ENCODE measurements around the gene SLAMF6. TPM values are rescaled to one million over a fixed set of nuclear protein-coding genes. Genes with fewer than 3 reads are reported as not detected.
"Not testable (repeated sequence)": the region's sequence is repeated elsewhere in the genome, so short reads cannot be mapped to it uniquely, and the experiment has no call there.

The SLAMF6 gene
- total and polyA plus RNA-seq, 2 donors from 2014 or later, result 5.5 TPM; not detected in 1

DNA sequence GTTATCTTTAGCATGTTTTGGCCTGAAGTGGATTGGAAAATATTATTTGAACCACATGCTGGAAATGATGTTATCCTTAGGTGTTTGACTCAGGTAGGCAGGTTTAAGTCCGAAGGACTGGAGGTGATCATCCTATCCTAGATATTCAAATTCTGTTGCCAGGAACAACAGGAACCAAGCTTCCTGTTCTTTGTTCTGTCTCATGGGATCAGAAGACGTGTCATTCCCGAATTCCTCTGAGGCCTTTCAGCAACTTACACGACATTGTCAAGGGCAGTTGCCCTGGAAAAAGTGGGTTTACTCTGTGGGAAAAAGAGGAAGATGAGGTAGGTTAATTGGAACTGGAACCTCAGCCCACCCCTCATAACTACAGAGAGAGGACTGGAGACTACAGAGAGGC lies 36.6 kb downstream of the SLAMF6 start:
- Histone ChIP-seq H3K9me3 (ENCODE audit: control insufficient read depth in 2 of 3, insufficient read depth in 1 of 3, low read length in 3 of 3) (no peaks in the 10 kb centered on the region), H3K4me1 (ENCODE audit: control insufficient read depth in 2 of 3, insufficient read depth in 2 of 3, low read depth in 1 of 3, low read length in 3 of 3) (no peaks in the 10 kb centered on the region), H3K27ac (ENCODE audit: low read depth in 2 of 2, low read length in 2 of 2) (no peak overlapping the region), H3K9ac (ENCODE audit: low read length in 3 of 3) (no peak overlapping the region), H3K4me3 (ENCODE audit: low read length in 3 of 3) (no peak overlapping the region), H3K36me3 (ENCODE audit: control insufficient read depth in 2 of 3, insufficient read depth in 3 of 3, low read length in 3 of 3) (no peaks in the 10 kb centered on the region), H3K27me3 (ENCODE audit: control insufficient read depth, insufficient read depth, low read length) (no peaks in the 10 kb centered on the region)
- FAIRE-seq, result no peak
- intact Hi-C loops (cut with DNase I), result no loop called here
- no peak for DNase-seq
- TF ChIP-seq CTCF (IDR thresholded peaks at IDR 0.05; ENCODE audit: borderline replicate concordance, extremely low read depth, insufficient read depth), result no peak

- Histone ChIP-seq H3K27ac (ENCODE audit: low read depth in 2 of 2, low read length in 2 of 2) (no peak overlapping the region), H3K27me3 (ENCODE audit: control insufficient read depth, insufficient read depth, low read length) (no peaks in the 10 kb centered on the region), H3K4me3 (ENCODE audit: low read length in 3 of 3) (no peak overlapping the region), H3K9me3 (ENCODE audit: control insufficient read depth in 2 of 3, insufficient read depth in 1 of 3, low read length in 3 of 3) (no peaks in the 10 kb centered on the region), H3K4me1 (ENCODE audit: control insufficient read depth in 2 of 3, insufficient read depth in 2 of 3, low read depth in 1 of 3, low read length in 3 of 3) (no peaks in the 10 kb centered on the region), H3K36me3 (ENCODE audit: control insufficient read depth in 2 of 3, insufficient read depth in 3 of 3, low read length in 3 of 3) (no peaks in the 10 kb centered on the region), H3K9ac (ENCODE audit: low read length in 3 of 3) (no peak overlapping the region)
- FAIRE-seq (no peak), DNase-seq (no peak)
- intact Hi-C loops (cut with DNase I), result no loop called here
- TF ChIP-seq CTCF (IDR thresholded peaks at IDR 0.05; ENCODE audit: borderline replicate concordance, extremely low read depth, insufficient read depth), result no peak
Measured at GRCh38 chr1:160483505-160484185, 39.4 kb downstream of the SLAMF6 start.

- intact Hi-C loops (cut with DNase I), result no loop called here
- H3K9me3 ChIP-seq (ENCODE audit: control insufficient read depth in 2 of 3, insufficient read depth in 1 of 3, low read length in 3 of 3), result no peaks in the 10 kb centered on the region
- no peak for TF ChIP-seq CTCF (IDR thresholded peaks at IDR 0.05; ENCODE audit: borderline replicate concordance, extremely low read depth, insufficient read depth)
- no peaks in the 10 kb centered on the region for H3K4me1 ChIP-seq (ENCODE audit: control insufficient read depth in 2 of 3, insufficient read depth in 2 of 3, low read depth in 1 of 3, low read length in 3 of 3)
- H3K27ac ChIP-seq (ENCODE audit: low read depth in 2 of 2, low read length in 2 of 2), result no peak overlapping the region
- no peaks in the 10 kb centered on the region for H3K27me3 ChIP-seq (ENCODE audit: control insufficient read depth, insufficient read depth, low read length)
- H3K36me3 ChIP-seq (ENCODE audit: control insufficient read depth in 2 of 3, insufficient read depth in 3 of 3, low read length in 3 of 3), result no peaks in the 10 kb centered on the region
- H3K9ac ChIP-seq (ENCODE audit: low read length in 3 of 3), result no peak overlapping the region
- FAIRE-seq (no peak), DNase-seq (no peak)
- no peak overlapping the region for H3K4me3 ChIP-seq (ENCODE audit: low read length in 3 of 3)
Measured at GRCh38 chr1:160481979-160482596, 41.0 kb downstream of the SLAMF6 start.

- intact Hi-C loops (cut with DNase I); H3K27ac ChIP-seq (ENCODE audit: low read depth in 2 of 2, low read length in 2 of 2); DNase-seq; H3K9me3 ChIP-seq (ENCODE audit: control insufficient read depth in 2 of 3, insufficient read depth in 1 of 3, low read length in 3 of 3); H3K9ac ChIP-seq (ENCODE audit: low read length in 3 of 3); H3K4me3 ChIP-seq (ENCODE audit: low read length in 3 of 3); H3K36me3 ChIP-seq (ENCODE audit: control insufficient read depth in 2 of 3, insufficient read depth in 3 of 3, low read length in 3 of 3); H3K27me3 ChIP-seq (ENCODE audit: control insufficient read depth, insufficient read depth, low read length); H3K4me1 ChIP-seq (ENCODE audit: control insufficient read depth in 2 of 3, insufficient read depth in 2 of 3, low read depth in 1 of 3, low read length in 3 of 3); FAIRE-seq: not testable (repeated sequence)
Measured at GRCh38 chr1:160480781-160481180, 42.3 kb downstream of the SLAMF6 start.

- H3K4me1 ChIP-seq (ENCODE audit: control insufficient read depth in 2 of 3, insufficient read depth in 2 of 3, low read depth in 1 of 3, low read length in 3 of 3); FAIRE-seq; H3K36me3 ChIP-seq (ENCODE audit: control insufficient read depth in 2 of 3, insufficient read depth in 3 of 3, low read length in 3 of 3); H3K27me3 ChIP-seq (ENCODE audit: control insufficient read depth, insufficient read depth, low read length); H3K4me3 ChIP-seq (ENCODE audit: low read length in 3 of 3); H3K27ac ChIP-seq (ENCODE audit: low read depth in 2 of 2, low read length in 2 of 2); intact Hi-C loops (cut with DNase I); H3K9me3 ChIP-seq (ENCODE audit: control insufficient read depth in 2 of 3, insufficient read depth in 1 of 3, low read length in 3 of 3); H3K9ac ChIP-seq (ENCODE audit: low read length in 3 of 3); DNase-seq: not testable (repeated sequence)
Measured at GRCh38 chr1:160479091-160479490, 44.0 kb downstream of the SLAMF6 start.
